Measurements from ENCODE around the gene CBLN2.

Gene CBLN2

GRCh38 chr18:72492497-72492896, 51.6 kb downstream of the CBLN2 start:
- H3K4me3 Mint-ChIP-seq = no peak overlapping the region

More at GRCh38 chr18:72492497-72492896, 51.6 kb downstream of the CBLN2 start:
- H3K9me3 Mint-ChIP-seq = no peaks in the 10 kb centered on the region
- ATAC-seq (no peak), DNase-seq (no peak)
- no peaks in the 10 kb centered on the region for H3K4me1 Mint-ChIP-seq
- H3K27me3 Mint-ChIP-seq = no peaks in the 10 kb centered on the region
- no peak overlapping the region for H3K27ac Mint-ChIP-seq

Data from stimulated activated naive CD8-positive, alpha-beta T cell treated with anti-CD3 and anti-CD28 coated beads, Interleukin-15, amount 100 ng/mL, for 72 hours (primary cell).